NCI-H82 treated with DMSO at 0.1 percent for 48 hours (cell line): Measurements from ENCODE around the gene CDHR3.

Experiments
- DNase-seq: peaks from one replicate; lab custom pipeline; 2025; ENCODE audit not compliant: unreplicated experiment; lab: John Stamatoyannopoulos, UW

Gene CDHR3

GRCh38 chr7:106047818-106048705 is 85.0 kb downstream of the CDHR3 start:
- DNase-seq, result peak; percentile 16

GRCh38 chr7:106048706-106049020 is 85.6 kb downstream of the CDHR3 start:
- DNase-seq, result no peak

GRCh38 chr7:106049139-106049752 is 86.2 kb downstream of the CDHR3 start:
- DNase-seq, result no peak

- no peak for DNase-seq
These were observed 87.1 kb downstream of the CDHR3 start for GRCh38 chr7:106050002-106050745.

GRCh38 chr7:106050746-106051117 is 87.7 kb downstream of the CDHR3 start:
- DNase-seq, result no peak

GRCh38 chr7:106052681-106053080 is 89.6 kb downstream of the CDHR3 start:
- DNase-seq, result no peak

- DNase-seq, result no peak
These were observed 90.0 kb downstream of the CDHR3 start for GRCh38 chr7:106053109-106053508.

GRCh38 chr7:106054156-106054910 is 91.3 kb downstream of the CDHR3 start:
- DNase-seq, result no peak

- DNase-seq, result peak; percentile 40
These were observed 92.0 kb downstream of the CDHR3 start for GRCh38 chr7:106054971-106055532.

- DNase-seq, result peak; percentile 58
These were observed 93.6 kb downstream of the CDHR3 start for GRCh38 chr7:106056513-106057203.

- no peak for DNase-seq
These were observed 94.3 kb downstream of the CDHR3 start for GRCh38 chr7:106057204-106057961.

GRCh38 chr7:106057962-106058927 is 95.2 kb downstream of the CDHR3 start:
- no peak for DNase-seq

GRCh38 chr7:106058928-106059324 is 95.9 kb downstream of the CDHR3 start:
- no peak for DNase-seq

- DNase-seq, result no peak
These were observed 96.5 kb downstream of the CDHR3 start for GRCh38 chr7:106059556-106059955.

- no peak for DNase-seq
These were observed 97.4 kb downstream of the CDHR3 start for GRCh38 chr7:106060394-106060920.

GRCh38 chr7:106061301-106061979 is 98.4 kb downstream of the CDHR3 start:
- DNase-seq, result no peak

- no peak for DNase-seq
These were observed 98.9 kb downstream of the CDHR3 start for GRCh38 chr7:106062006-106062405.

GRCh38 chr7:106062521-106062931 is 99.5 kb downstream of the CDHR3 start:
- no peak for DNase-seq
